Stimulated activated CD8-positive, alpha-beta memory T cell treated with anti-CD3 and anti-CD28 coated beads, Interleukin-7, amount 100 ng/mL, for 4 hours (primary cell): Measurements from ENCODE around the gene PHF21A.

Experiments used
- DNase-seq, 2 donors: peaks; one replicate each; pipeline ENCODE4 v3.0.0-alpha.2; 2020; ENCODE audit warnings: low read depth in 2 of 2

The PHF21A gene

GRCh38 chr11:45885274-45885920 lies 235.9 kb downstream of the PHF21A start, which contains the start of gene MAPK8IP1:
Gene MAPK8IP1 (plus strand): TSS chr11:45885651. CDS start chr11:45885821, 170 bp downstream.
- peak in 1 of 2 donors; percentile 22 for DNase-seq

GRCh38 chr11:45884596-45885185 lies 236.6 kb downstream of the PHF21A start:
- no peak for DNase-seq
